Neural cell (in vitro differentiated cells): ENCODE results near the gene PC.

Experiments used
- EP300 ChIP-seq: fragments of 450-650 bp; conservative IDR thresholded peaks from 2 replicates; pipeline ENCODE4 v1.6.1; 2014; ENCODE audit warnings: antibody characterized with exemption, mild to moderate bottlenecking, moderate library complexity; ENCODE audit not compliant: poor library complexity, severe bottlenecking
- EZH2 ChIP-seq: fragments of 200-600, 300-800 bp; shearing (Covaris generic), sonication (generic); IDR thresholded peaks from 2 replicates; pipeline ENCODE4 v1.6.1; 2014; ENCODE audit warnings: antibody characterized with exemption, low read length, borderline replicate concordance, mild to moderate bottlenecking; ENCODE audit not compliant: insufficient read depth, poor library complexity, severe bottlenecking
- MXI1 ChIP-seq: fragments of 450-650 bp; conservative IDR thresholded peaks from 2 replicates; pipeline ENCODE4 v1.6.1; 2014; ENCODE audit warnings: antibody characterized with exemption, mild to moderate bottlenecking; ENCODE audit not compliant: poor library complexity, severe bottlenecking
- POLR2AphosphoS5 ChIP-seq: IDR thresholded peaks from 2 replicates; pipeline ENCODE4 v1.6.1; 2012
- SMC3 ChIP-seq: fragments of 450-650 bp; conservative IDR thresholded peaks from 2 replicates; pipeline ENCODE4 v1.6.1; 2014; ENCODE audit warnings: antibody characterized with exemption, mild to moderate bottlenecking, moderate library complexity; ENCODE audit not compliant: poor library complexity
- TAF1 ChIP-seq: IDR thresholded peaks from 2 replicates; pipeline ENCODE4 v1.6.1; 2012; ENCODE audit warnings: low read depth
- TF ChIP-seq, protein P1 (sequence below): fragments of 450-650 bp; IDR thresholded peaks from 2 replicates; pipeline ENCODE4 v1.5.1; 2014; ENCODE audit warnings: antibody characterized with exemption, mild to moderate bottlenecking, moderate library complexity; ENCODE audit not compliant: poor library complexity, severe bottlenecking
- TF ChIP-seq, protein P2 (sequence below): IDR thresholded peaks from 2 replicates; pipeline ENCODE4 v1.6.1; 2012; ENCODE audit warnings: borderline replicate concordance

DNA sequence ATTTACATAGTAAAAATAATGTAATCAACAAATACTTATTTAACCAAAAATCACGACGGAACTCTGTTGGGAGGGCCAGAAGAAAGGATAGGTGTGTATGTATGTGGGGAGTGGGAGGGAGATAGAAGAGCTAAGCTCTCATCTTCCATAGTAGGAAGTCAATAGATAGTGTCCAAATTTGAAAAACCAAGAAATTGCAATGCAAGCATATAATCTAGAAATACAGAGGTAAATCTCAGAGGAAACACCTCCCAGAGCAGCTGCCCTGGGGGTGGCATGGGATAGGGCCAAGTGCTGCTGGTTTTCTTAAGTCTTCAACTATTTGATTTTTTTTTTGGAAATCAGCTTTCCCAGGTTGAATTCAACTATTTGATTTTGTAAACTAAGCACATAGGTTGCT, 33.9 kb upstream of the PC start:
- TF ChIP-seq TAF1 (no peak), POLR2AphosphoS5 (no peak), MXI1 (no peak), EP300 (no peak), EZH2 (no peak), SMC3 (no peak)
- TF ChIP-seq, protein P1, sequence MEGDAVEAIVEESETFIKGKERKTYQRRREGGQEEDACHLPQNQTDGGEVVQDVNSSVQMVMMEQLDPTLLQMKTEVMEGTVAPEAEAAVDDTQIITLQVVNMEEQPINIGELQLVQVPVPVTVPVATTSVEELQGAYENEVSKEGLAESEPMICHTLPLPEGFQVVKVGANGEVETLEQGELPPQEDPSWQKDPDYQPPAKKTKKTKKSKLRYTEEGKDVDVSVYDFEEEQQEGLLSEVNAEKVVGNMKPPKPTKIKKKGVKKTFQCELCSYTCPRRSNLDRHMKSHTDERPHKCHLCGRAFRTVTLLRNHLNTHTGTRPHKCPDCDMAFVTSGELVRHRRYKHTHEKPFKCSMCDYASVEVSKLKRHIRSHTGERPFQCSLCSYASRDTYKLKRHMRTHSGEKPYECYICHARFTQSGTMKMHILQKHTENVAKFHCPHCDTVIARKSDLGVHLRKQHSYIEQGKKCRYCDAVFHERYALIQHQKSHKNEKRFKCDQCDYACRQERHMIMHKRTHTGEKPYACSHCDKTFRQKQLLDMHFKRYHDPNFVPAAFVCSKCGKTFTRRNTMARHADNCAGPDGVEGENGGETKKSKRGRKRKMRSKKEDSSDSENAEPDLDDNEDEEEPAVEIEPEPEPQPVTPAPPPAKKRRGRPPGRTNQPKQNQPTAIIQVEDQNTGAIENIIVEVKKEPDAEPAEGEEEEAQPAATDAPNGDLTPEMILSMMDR = no peak
- TF ChIP-seq, protein P2, sequence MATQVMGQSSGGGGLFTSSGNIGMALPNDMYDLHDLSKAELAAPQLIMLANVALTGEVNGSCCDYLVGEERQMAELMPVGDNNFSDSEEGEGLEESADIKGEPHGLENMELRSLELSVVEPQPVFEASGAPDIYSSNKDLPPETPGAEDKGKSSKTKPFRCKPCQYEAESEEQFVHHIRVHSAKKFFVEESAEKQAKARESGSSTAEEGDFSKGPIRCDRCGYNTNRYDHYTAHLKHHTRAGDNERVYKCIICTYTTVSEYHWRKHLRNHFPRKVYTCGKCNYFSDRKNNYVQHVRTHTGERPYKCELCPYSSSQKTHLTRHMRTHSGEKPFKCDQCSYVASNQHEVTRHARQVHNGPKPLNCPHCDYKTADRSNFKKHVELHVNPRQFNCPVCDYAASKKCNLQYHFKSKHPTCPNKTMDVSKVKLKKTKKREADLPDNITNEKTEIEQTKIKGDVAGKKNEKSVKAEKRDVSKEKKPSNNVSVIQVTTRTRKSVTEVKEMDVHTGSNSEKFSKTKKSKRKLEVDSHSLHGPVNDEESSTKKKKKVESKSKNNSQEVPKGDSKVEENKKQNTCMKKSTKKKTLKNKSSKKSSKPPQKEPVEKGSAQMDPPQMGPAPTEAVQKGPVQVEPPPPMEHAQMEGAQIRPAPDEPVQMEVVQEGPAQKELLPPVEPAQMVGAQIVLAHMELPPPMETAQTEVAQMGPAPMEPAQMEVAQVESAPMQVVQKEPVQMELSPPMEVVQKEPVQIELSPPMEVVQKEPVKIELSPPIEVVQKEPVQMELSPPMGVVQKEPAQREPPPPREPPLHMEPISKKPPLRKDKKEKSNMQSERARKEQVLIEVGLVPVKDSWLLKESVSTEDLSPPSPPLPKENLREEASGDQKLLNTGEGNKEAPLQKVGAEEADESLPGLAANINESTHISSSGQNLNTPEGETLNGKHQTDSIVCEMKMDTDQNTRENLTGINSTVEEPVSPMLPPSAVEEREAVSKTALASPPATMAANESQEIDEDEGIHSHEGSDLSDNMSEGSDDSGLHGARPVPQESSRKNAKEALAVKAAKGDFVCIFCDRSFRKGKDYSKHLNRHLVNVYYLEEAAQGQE = no peak
